Mesendoderm (in vitro differentiated cells): ENCODE results near the gene LRRC8B.

Experiments used
- DNase-seq: peaks from one replicate; pipeline ENCODE4 v3.0.0; 2013
- H2AK5ac ChIP-seq: 2 replicates; pipeline ENCODE4 v1.6.1; 2013; ENCODE audit warnings: low read length, inconsistent platforms
- H2BK120ac ChIP-seq: 2 replicates; pipeline ENCODE4 v1.6.1; 2013; ENCODE audit warnings: low read depth, mild to moderate bottlenecking, low read length, moderate library complexity, mixed read lengths
- H2BK15ac ChIP-seq: replicated peaks from 2 replicates; pipeline ENCODE4 v1.6.1; 2013; ENCODE audit warnings: low read depth, mild to moderate bottlenecking, moderate library complexity
- H2BK5ac ChIP-seq: 2 replicates; pipeline ENCODE4 v1.6.1; 2013; ENCODE audit warnings: low read length, inconsistent platforms
- H3K18ac ChIP-seq: 2 replicates; pipeline ENCODE4 v1.6.1; 2013; ENCODE audit warnings: mild to moderate bottlenecking, low read length, mixed read lengths
- H3K23ac ChIP-seq: one replicate; pipeline ENCODE4 v1.6.1; 2013; ENCODE audit warnings: low read length
- H3K27ac ChIP-seq: 2 replicates; pipeline ENCODE4 v1.5.1; 2013; ENCODE audit warnings: low read depth, mild to moderate bottlenecking, inconsistent platforms, low read length, moderate library complexity
- H3K27me3 ChIP-seq: 2 replicates; pipeline ENCODE4 v1.6.1; 2013; ENCODE audit warnings: low read length, control low read depth, mild to moderate bottlenecking, inconsistent platforms; ENCODE audit not compliant: insufficient read depth, poor library complexity
- H3K36me3 ChIP-seq: 2 replicates; pipeline ENCODE4 v1.6.1; 2013; ENCODE audit warnings: low read length, inconsistent platforms; ENCODE audit not compliant: control insufficient read depth, insufficient read depth
- H3K4ac ChIP-seq: one replicate; pipeline ENCODE4 v1.6.1; 2013; ENCODE audit warnings: low read depth, mild to moderate bottlenecking, low read length, moderate library complexity
- H3K4me1 ChIP-seq: 2 replicates; pipeline ENCODE4 v1.6.1; 2013; ENCODE audit warnings: low read depth, low read length, inconsistent platforms; ENCODE audit not compliant: control insufficient read depth
- H3K4me2 ChIP-seq: 2 replicates; pipeline ENCODE4 v1.6.1; 2013; ENCODE audit warnings: low read length
- H3K4me3 ChIP-seq: 2 replicates; pipeline ENCODE4 v1.5.1; 2013; ENCODE audit warnings: mild to moderate bottlenecking, low read length
- H3K56ac ChIP-seq: one replicate; pipeline ENCODE4 v1.6.1; 2013; ENCODE audit warnings: low read length
- H3K79me1 ChIP-seq: 2 replicates; pipeline ENCODE4 v1.6.1; 2013; ENCODE audit warnings: low read length, inconsistent platforms
- H3K79me2 ChIP-seq: 2 replicates; pipeline ENCODE4 v1.6.1; 2013; ENCODE audit warnings: mild to moderate bottlenecking, low read length; ENCODE audit not compliant: control insufficient read depth, insufficient read depth
- H3K9ac ChIP-seq: 2 replicates; pipeline ENCODE4 v1.6.1; 2013; ENCODE audit warnings: low read length, inconsistent platforms
- H4K5ac ChIP-seq: one replicate; pipeline ENCODE4 v1.6.1; 2013; ENCODE audit warnings: low read length
- H4K8ac ChIP-seq: one replicate; pipeline ENCODE4 v1.6.1; 2013; ENCODE audit warnings: low read depth, mild to moderate bottlenecking, control low read depth, low read length, moderate library complexity
- WGBS: extraction: QIAGEN DNeasy Blood & Tissue Kit; methylation state at CpG from one replicate; pipeline ENCODE4 v1.1.7; 2013; ENCODE audit warnings: low lambda C conversion rate, missing lambda C conversion rate; ENCODE audit not compliant: insufficient coverage; ENCODE audit errors: extremely low coverage; 5-methylcytosine and 5-hydroxymethylcytosine counted together

Gene LRRC8B

DNA sequence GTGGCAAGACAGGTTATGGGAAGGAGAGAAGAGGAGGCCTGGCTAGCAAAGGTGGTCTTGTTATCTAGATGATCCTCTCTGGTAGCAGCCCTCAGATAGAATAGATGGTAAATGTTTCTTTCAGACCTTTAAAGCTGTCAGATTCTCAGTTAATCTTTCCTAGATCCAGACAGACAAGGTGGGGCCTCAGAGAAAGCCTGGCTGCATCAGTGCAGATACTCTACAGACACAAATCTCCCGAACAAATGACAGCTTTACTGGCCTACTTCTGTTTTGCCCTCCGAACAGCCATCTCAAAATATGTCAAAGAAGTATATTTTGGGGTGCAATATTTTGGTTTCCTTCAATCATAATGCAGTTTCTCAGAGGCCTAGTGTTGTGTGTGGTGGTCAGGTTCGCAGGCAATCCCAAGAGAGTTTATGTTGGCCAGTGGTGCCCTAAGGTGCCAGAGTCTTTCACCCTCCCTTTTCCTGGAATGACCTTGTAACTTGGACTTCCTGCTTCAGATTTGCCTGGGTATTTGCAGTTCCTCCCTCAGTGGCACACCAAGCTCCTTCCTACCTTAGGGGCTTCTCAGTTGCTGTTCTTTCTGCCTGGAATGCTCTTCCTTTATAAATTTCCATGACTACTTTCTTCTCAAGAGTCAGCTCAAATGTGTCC, 7.0 kb downstream of the LRRC8B start:
- Histone ChIP-seq H3K4ac (no peak overlapping the region), H3K79me1 (peaks cover 17% of the 10 kb centered on the region), H3K4me1 (peaks cover 6% of the 10 kb centered on the region), H3K23ac (no peak overlapping the region), H3K27me3 (no peaks in the 10 kb centered on the region), H3K79me2 (peaks cover 32% of the 10 kb centered on the region), H3K18ac (no peak overlapping the region), H2BK120ac (no peak overlapping the region), H3K4me3 (no peak overlapping the region), H2BK5ac (no peak overlapping the region), H3K36me3 (no peaks in the 10 kb centered on the region), H2AK5ac (no peak overlapping the region), H4K8ac (no peak overlapping the region), H3K4me2 (no peak overlapping the region), H3K9ac (no peak overlapping the region), H2BK15ac (no peak overlapping the region), H3K56ac (no peak overlapping the region), H3K27ac (no peak overlapping the region), H4K5ac (no peak overlapping the region)
- no peak for DNase-seq
- no CpG with 5 or more reads among the region's 3 CpGs for WGBS

DNA sequence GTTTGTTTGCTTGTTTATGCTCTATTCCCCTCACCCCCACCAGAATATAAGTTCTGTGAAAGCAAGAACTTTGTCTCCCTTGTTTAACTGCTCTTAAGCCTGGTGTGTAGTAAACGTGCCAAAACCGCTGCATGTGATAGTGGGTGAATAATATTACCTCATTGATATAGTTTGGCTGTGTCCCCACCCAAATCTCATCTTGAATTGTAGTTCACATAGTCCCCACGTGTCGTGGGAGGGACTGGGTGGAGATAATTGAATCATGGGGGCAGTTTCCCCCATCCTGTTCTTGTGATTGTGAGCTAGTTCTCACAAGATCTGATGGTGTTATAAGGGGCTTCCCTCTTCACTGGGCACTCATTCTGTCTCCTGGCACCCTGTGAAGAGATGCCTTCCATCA, 7.6 kb downstream of the LRRC8B start:
- Histone ChIP-seq H3K27ac (no peak overlapping the region), H3K4me3 (no peak overlapping the region), H3K79me2 (peaks cover 34% of the 10 kb centered on the region), H3K79me1 (peaks cover 18% of the 10 kb centered on the region), H3K36me3 (no peaks in the 10 kb centered on the region), H2BK120ac (no peak overlapping the region), H3K18ac (no peak overlapping the region), H2AK5ac (no peak overlapping the region), H3K56ac (no peak overlapping the region), H4K8ac (no peak overlapping the region), H3K27me3 (no peaks in the 10 kb centered on the region), H3K4ac (no peak overlapping the region), H2BK5ac (no peak overlapping the region), H4K5ac (no peak overlapping the region), H3K23ac (no peak overlapping the region), H3K4me2 (no peak overlapping the region), H3K9ac (no peak overlapping the region), H2BK15ac (no peak overlapping the region), H3K4me1 (peaks cover 6% of the 10 kb centered on the region)
- DNase-seq: no peak
- no CpG with 5 or more reads among the region's 4 CpGs for WGBS

DNA sequence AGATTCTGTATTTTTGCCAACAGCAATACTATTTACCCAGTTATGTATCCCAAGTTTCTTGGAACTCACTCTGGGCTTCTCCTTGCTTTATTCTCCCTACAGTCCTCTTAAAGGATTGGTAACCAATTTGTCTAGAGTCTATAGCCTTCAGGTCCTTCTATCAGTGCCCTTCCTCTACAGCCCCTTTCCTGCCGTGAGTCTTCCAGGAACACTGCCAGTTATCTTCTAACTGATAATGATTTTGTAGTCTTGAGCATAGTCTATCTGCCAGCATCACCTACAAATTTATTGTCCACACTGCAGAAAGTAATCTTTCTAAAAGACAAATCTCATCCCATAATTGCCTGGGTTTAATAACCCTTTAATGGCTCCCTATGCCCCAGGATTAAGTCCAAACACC, 8.2 kb downstream of the LRRC8B start:
- DNase-seq: no peak
- no peak overlapping the region for H3K4me2 ChIP-seq
- H3K4me3 ChIP-seq: no peak overlapping the region
- no peak overlapping the region for H3K23ac ChIP-seq
- H2BK5ac ChIP-seq: no peak overlapping the region
- H3K4me1 ChIP-seq: peaks cover 6% of the 10 kb centered on the region
- no peaks in the 10 kb centered on the region for H3K36me3 ChIP-seq
- H3K27me3 ChIP-seq: no peaks in the 10 kb centered on the region
- H3K79me1 ChIP-seq: peaks cover 17% of the 10 kb centered on the region
- H4K8ac ChIP-seq: no peak overlapping the region
- WGBS: no CpG with 5 or more reads among the region's 1 CpG
- no peak overlapping the region for H3K27ac ChIP-seq
- no peak overlapping the region for H2AK5ac ChIP-seq
- H3K9ac ChIP-seq: no peak overlapping the region
- no peak overlapping the region for H2BK15ac ChIP-seq
- no peak overlapping the region for H2BK120ac ChIP-seq
- no peak overlapping the region for H4K5ac ChIP-seq
- no peak overlapping the region for H3K56ac ChIP-seq
- peaks cover 33% of the 10 kb centered on the region for H3K79me2 ChIP-seq
- no peak overlapping the region for H3K18ac ChIP-seq
- H3K4ac ChIP-seq: no peak overlapping the region

DNA sequence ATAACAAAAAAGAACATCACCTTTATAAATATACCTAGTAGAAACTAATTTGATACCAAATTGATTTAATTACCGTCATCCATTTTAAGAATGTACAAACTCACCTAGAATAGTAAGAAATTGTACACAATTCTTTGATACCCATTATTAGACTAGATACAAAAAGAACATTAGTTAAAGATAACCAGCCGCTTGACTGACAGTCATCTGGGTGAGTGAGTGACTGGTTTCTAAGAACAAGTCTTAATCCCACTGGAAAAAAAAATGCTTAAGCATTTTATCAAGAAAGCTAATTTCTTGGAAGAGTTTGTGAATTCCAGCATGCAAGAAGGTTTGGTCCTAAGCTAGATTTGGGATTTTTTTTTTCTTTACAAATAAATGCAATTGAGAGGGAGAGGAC, 10.9 kb downstream of the LRRC8B start:
- H2BK15ac ChIP-seq: no peak overlapping the region
- no CpG with 5 or more reads among the region's 2 CpGs for WGBS
- no peak overlapping the region for H3K56ac ChIP-seq
- H3K79me2 ChIP-seq: peaks cover 30% of the 10 kb centered on the region
- H3K27me3 ChIP-seq: no peaks in the 10 kb centered on the region
- H3K27ac ChIP-seq: no peak overlapping the region
- H2BK120ac ChIP-seq: no peak overlapping the region
- H3K9ac ChIP-seq: no peak overlapping the region
- H3K4me1 ChIP-seq: peaks cover 5% of the 10 kb centered on the region
- H3K36me3 ChIP-seq: no peaks in the 10 kb centered on the region
- no peak overlapping the region for H3K4ac ChIP-seq
- H4K8ac ChIP-seq: no peak overlapping the region
- H3K79me1 ChIP-seq: peaks cover 17% of the 10 kb centered on the region
- no peak overlapping the region for H3K18ac ChIP-seq
- no peak overlapping the region for H2AK5ac ChIP-seq
- H3K4me2 ChIP-seq: no peak overlapping the region
- H4K5ac ChIP-seq: no peak overlapping the region
- DNase-seq: no peak
- no peak overlapping the region for H3K23ac ChIP-seq
- no peak overlapping the region for H2BK5ac ChIP-seq
- H3K4me3 ChIP-seq: no peak overlapping the region

DNA sequence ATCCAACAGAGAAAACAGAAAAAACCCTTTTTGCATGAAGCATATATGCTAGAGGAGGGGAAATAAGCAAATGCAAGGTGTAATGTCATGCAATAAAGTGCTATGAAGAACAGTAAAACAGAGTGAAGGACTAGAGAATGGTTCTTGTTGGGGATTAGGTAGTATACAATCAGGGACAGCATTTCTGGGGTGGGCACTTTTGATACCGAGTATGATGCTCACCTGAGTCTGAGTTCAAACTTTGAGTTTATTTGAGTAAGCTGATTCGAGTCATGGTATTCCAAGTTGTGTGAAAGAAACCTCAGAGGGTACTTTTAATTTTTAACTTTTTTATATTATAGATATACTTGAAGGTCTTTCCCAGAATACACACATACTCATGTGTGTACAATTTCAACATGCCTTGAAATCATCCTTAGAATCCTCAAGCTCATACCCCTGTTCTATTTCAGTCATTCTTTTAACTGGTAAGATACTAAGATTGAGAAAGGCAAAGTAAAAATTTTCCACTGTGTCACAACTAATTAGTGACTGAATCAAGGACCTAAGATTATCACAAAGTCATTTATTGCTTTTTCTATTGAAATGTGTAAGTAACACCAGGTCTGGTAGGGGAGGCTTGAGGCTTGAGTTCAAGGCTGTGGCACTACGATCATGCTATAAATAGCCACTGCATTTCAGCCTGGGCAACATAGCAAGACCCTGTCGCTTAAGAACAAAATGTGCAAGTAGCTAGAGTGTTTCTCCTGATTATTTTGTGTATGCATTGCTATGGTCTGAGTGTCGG, 12.1 kb downstream of the LRRC8B start:
- Histone ChIP-seq H3K27ac (no peak overlapping the region), H3K79me1 (peaks cover 12% of the 10 kb centered on the region), H2BK5ac (no peak overlapping the region), H3K18ac (no peak overlapping the region), H3K4me1 (peaks cover 3% of the 10 kb centered on the region), H2BK15ac (no peak overlapping the region), H3K4me2 (no peak overlapping the region), H2AK5ac (no peak overlapping the region), H3K27me3 (no peaks in the 10 kb centered on the region), H2BK120ac (no peak overlapping the region), H3K56ac (no peak overlapping the region), H4K5ac (no peak overlapping the region), H4K8ac (no peak overlapping the region), H3K79me2 (peaks cover 28% of the 10 kb centered on the region), H3K4me3 (no peak overlapping the region), H3K23ac (no peak overlapping the region), H3K9ac (no peak overlapping the region), H3K4ac (no peak overlapping the region), H3K36me3 (no peaks in the 10 kb centered on the region)
- no peak for DNase-seq
- WGBS: no CpG with 5 or more reads among the region's 5 CpGs
